Measurements from ENCODE around the gene U2AF2.

DNA sequence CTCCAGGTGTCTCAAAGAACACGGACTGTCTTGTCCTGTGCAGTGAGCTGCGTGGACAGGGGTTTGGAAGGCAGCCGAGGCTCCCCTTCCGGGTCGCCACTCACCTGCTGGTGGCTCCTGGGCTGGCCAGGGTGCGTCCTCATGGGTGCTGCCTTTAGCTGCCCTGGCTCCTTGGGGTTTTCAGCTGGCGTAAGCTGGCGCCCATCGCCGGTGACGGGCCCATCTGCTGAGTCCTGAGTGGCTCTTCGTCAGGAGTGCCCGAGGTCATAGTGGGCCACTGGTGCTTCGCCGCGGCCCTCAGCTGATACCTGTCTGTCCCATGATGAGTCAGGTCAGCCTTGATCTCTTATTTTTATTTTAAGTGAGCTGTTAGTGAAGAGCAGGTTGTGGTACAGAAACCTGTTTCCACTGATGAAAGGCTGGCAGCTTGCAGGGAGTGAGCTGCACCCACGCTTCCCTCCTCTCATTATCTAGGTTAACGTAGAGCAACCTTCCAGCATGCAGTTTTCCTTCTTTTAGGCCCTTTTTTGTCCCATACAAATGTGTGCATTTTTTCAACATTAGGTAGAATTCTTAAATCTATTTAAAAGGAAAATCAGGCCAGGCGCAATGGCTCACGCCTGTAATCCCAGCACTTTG is 38.6 kb downstream of the U2AF2 start:
- TF ChIP-seq, protein P1, sequence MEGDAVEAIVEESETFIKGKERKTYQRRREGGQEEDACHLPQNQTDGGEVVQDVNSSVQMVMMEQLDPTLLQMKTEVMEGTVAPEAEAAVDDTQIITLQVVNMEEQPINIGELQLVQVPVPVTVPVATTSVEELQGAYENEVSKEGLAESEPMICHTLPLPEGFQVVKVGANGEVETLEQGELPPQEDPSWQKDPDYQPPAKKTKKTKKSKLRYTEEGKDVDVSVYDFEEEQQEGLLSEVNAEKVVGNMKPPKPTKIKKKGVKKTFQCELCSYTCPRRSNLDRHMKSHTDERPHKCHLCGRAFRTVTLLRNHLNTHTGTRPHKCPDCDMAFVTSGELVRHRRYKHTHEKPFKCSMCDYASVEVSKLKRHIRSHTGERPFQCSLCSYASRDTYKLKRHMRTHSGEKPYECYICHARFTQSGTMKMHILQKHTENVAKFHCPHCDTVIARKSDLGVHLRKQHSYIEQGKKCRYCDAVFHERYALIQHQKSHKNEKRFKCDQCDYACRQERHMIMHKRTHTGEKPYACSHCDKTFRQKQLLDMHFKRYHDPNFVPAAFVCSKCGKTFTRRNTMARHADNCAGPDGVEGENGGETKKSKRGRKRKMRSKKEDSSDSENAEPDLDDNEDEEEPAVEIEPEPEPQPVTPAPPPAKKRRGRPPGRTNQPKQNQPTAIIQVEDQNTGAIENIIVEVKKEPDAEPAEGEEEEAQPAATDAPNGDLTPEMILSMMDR (IDR thresholded peaks at IDR 0.05; ENCODE audit: low read length), result no peak
- TF ChIP-seq EZH2 (optimal IDR thresholded peaks at IDR 0.05; ENCODE audit: low read depth, low read length), result no peak

Measured in MM.1S (cell line).